H9 (cell line): ENCODE results near the gene SERPINE1. TPM values are rescaled to one million over a fixed set of nuclear protein-coding genes. Genes with fewer than 3 reads are reported as not detected.

Experiments used
- DNase-seq: peaks from one replicate; pipeline ENCODE4 v3.0.0-alpha.2; 2017
- H2AFZ ChIP-seq: one replicate; pipeline ENCODE4 v1.6.1; 2013; ENCODE audit warnings: mild to moderate bottlenecking, low read length, control low read depth, moderate library complexity
- H2AK5ac ChIP-seq: 2 replicates; pipeline ENCODE4 v1.6.1; 2013; ENCODE audit warnings: low read length, control low read depth, mixed read lengths; ENCODE audit not compliant: insufficient read length
- H2BK120ac ChIP-seq: one replicate; pipeline ENCODE4 v1.6.1; 2013; ENCODE audit warnings: low read depth, mild to moderate bottlenecking, low read length, control low read depth, inconsistent platforms; ENCODE audit not compliant: poor library complexity, severe bottlenecking
- H2BK12ac ChIP-seq: 2 replicates; pipeline ENCODE4 v1.6.1; 2013; ENCODE audit warnings: low read length, control low read depth, mixed read lengths, low read depth; ENCODE audit not compliant: insufficient read length
- H2BK15ac ChIP-seq: 2 replicates; pipeline ENCODE4 v1.6.1; 2013; ENCODE audit warnings: low read depth, low read length, control low read depth
- H2BK20ac ChIP-seq: one replicate; pipeline ENCODE4 v1.6.1; 2013; ENCODE audit warnings: low read depth, mild to moderate bottlenecking, low read length, control low read depth, inconsistent platforms; ENCODE audit not compliant: poor library complexity, severe bottlenecking
- H2BK5ac ChIP-seq: 2 replicates; pipeline ENCODE4 v1.6.1; 2013; ENCODE audit warnings: low read length, control low read depth, mixed read lengths; ENCODE audit not compliant: insufficient read length
- H3K14ac ChIP-seq: 2 replicates; pipeline ENCODE4 v1.6.1; 2013; ENCODE audit warnings: low read length, control low read depth; ENCODE audit not compliant: insufficient read depth
- H3K18ac ChIP-seq: 2 replicates; pipeline ENCODE4 v1.6.1; 2013; ENCODE audit warnings: low read depth, mild to moderate bottlenecking, mixed read lengths, low read length, control low read depth; ENCODE audit not compliant: insufficient read length
- H3K23ac ChIP-seq: 2 replicates; pipeline ENCODE4 v1.6.1; 2013; ENCODE audit warnings: low read length, control low read depth, mixed read lengths, low read depth; ENCODE audit not compliant: insufficient read length
- H3K23me2 ChIP-seq: 2 replicates; pipeline ENCODE4 v1.6.1; 2013; ENCODE audit warnings: low read depth, mild to moderate bottlenecking, mixed read lengths, low read length, control low read depth; ENCODE audit not compliant: insufficient read length, poor library complexity, severe bottlenecking
- H3K27ac ChIP-seq: 2 replicates; pipeline ENCODE4 v1.5.1; 2013; ENCODE audit warnings: low read length, control low read depth, mixed read lengths, low read depth; ENCODE audit not compliant: insufficient read length
- H3K27me3 ChIP-seq: 2 replicates; pipeline ENCODE4 v1.6.1; 2013; ENCODE audit warnings: low read length, control low read depth, inconsistent platforms; ENCODE audit not compliant: insufficient read depth
- H3K4ac ChIP-seq: 2 replicates; pipeline ENCODE4 v1.6.1; 2013; ENCODE audit warnings: low read depth, mild to moderate bottlenecking, control low read depth, inconsistent platforms, low read length, moderate library complexity
- H3K4me1 ChIP-seq: 2 replicates; pipeline ENCODE4 v1.6.1; 2013; ENCODE audit warnings: low read length, control low read depth, inconsistent platforms; ENCODE audit not compliant: insufficient read depth
- H3K4me2 ChIP-seq: 2 replicates; pipeline ENCODE4 v1.6.1; 2013; ENCODE audit warnings: low read length, control low read depth, mixed read lengths; ENCODE audit not compliant: insufficient read length, insufficient read depth
- H3K56ac ChIP-seq: 2 replicates; pipeline ENCODE4 v1.6.1; 2013; ENCODE audit warnings: low read depth, mild to moderate bottlenecking, mixed read lengths, low read length, control low read depth; ENCODE audit not compliant: insufficient read length
- H3K79me1 ChIP-seq: 2 replicates; pipeline ENCODE4 v1.6.1; 2013; ENCODE audit warnings: low read depth, mild to moderate bottlenecking, moderate library complexity, low read length, control low read depth, inconsistent platforms; ENCODE audit not compliant: insufficient read depth, poor library complexity, severe bottlenecking
- H3K79me2 ChIP-seq: 2 replicates; pipeline ENCODE4 v1.6.1; 2013; ENCODE audit warnings: low read length, control low read depth, inconsistent platforms; ENCODE audit not compliant: insufficient read depth
- H3K9ac ChIP-seq: 2 replicates; pipeline ENCODE4 v1.6.1; 2013; ENCODE audit warnings: low read length, control low read depth, mixed read lengths; ENCODE audit not compliant: insufficient read length; ENCODE audit errors: extremely low read depth
- H3K9me3 ChIP-seq: one replicate; pipeline ENCODE4 v1.6.1; 2013; ENCODE audit warnings: low read depth, low read length, inconsistent platforms; ENCODE audit not compliant: control insufficient read depth
- H3T11ph ChIP-seq: one replicate; pipeline ENCODE4 v1.6.1; 2013; ENCODE audit warnings: mild to moderate bottlenecking, low read length, control low read depth, inconsistent platforms
- H4K20me1 ChIP-seq: one replicate; pipeline ENCODE4 v1.6.1; 2013; ENCODE audit not compliant: control insufficient read depth, insufficient read length, insufficient read depth
- H4K5ac ChIP-seq: 2 replicates; pipeline ENCODE4 v1.6.1; 2013; ENCODE audit warnings: low read depth, mild to moderate bottlenecking, mixed read lengths, low read length, control low read depth; ENCODE audit not compliant: insufficient read length
- H4K8ac ChIP-seq: replicated peaks from 2 replicates; pipeline ENCODE4 v1.6.1; 2013; ENCODE audit warnings: low read length, control low read depth, mixed read lengths, low read depth; ENCODE audit not compliant: insufficient read length
- H4K91ac ChIP-seq: 2 replicates; pipeline ENCODE4 v1.6.1; 2013; ENCODE audit warnings: low read depth, mild to moderate bottlenecking, moderate library complexity, mixed read lengths, low read length, control low read depth; ENCODE audit not compliant: insufficient read length
- H3K27ac Mint-ChIP-seq, 3 experiments: 2 replicates in 2 of 3; 3 replicates in 1 of 3; pipeline ENCODE4 v1.8.0; 2020 to 2021; ENCODE audit warnings: mixed read lengths in 3 of 3, mild to moderate bottlenecking in 1 of 3, moderate library complexity in 1 of 3
- H3K27me3 Mint-ChIP-seq: 2 replicates; pipeline ENCODE4 v1.8.0; 2021; ENCODE audit warnings: low read depth, mild to moderate bottlenecking, moderate library complexity, mixed read lengths
- H3K36me3 Mint-ChIP-seq, 3 experiments: 2 replicates in 2 of 3; 3 replicates in 1 of 3; pipeline ENCODE4 v1.8.0; 2020 to 2021; ENCODE audit warnings: low read depth in 3 of 3, mixed read lengths in 3 of 3; ENCODE audit not compliant: insufficient read depth in 1 of 3
- H3K4me1 Mint-ChIP-seq, 2 experiments: 2 replicates each; pipeline ENCODE4 v1.8.0; 2020; ENCODE audit warnings: mixed read lengths in 2 of 2
- H3K4me3 Mint-ChIP-seq, 2 experiments: 2 replicates in 1 of 2; 3 replicates in 1 of 2; pipeline ENCODE4 v1.8.0; 2020 to 2021; ENCODE audit warnings: mild to moderate bottlenecking in 2 of 2, mixed read lengths in 2 of 2, moderate library complexity in 1 of 2
- H3K9me3 Mint-ChIP-seq, 2 experiments: 2 replicates in 1 of 2; 3 replicates in 1 of 2; pipeline ENCODE4 v1.8.0; 2020; ENCODE audit warnings: mild to moderate bottlenecking in 2 of 2, mixed read lengths in 2 of 2, moderate library complexity in 1 of 2
- CTCF ChIP-seq: fragments of 200-600 bp; sonication (generic); conservative IDR thresholded peaks from 3 replicates; pipeline ENCODE4 v1.8.0; 2021; ENCODE audit warnings: antibody characterized with exemption, mild to moderate bottlenecking
- WGBS: extraction: QIAGEN DNeasy Blood & Tissue Kit; methylation state at CpG from one replicate; pipeline ENCODE4 v1.1.7; 2013; ENCODE audit warnings: missing lambda C conversion rate, low lambda C conversion rate, mixed read lengths; ENCODE audit not compliant: insufficient read length; ENCODE audit errors: extremely low coverage; 5-methylcytosine and 5-hydroxymethylcytosine counted together
- total RNA-seq: library from RNA; stranded (reverse); gene quantifications from 2 replicates; pipeline ENCODE4 v1.2.1, GENCODE V29; 2021

SERPINE1 gene
- total RNA-seq, 1 experiment from 2014 or later, result 11.5 TPM

DNA sequence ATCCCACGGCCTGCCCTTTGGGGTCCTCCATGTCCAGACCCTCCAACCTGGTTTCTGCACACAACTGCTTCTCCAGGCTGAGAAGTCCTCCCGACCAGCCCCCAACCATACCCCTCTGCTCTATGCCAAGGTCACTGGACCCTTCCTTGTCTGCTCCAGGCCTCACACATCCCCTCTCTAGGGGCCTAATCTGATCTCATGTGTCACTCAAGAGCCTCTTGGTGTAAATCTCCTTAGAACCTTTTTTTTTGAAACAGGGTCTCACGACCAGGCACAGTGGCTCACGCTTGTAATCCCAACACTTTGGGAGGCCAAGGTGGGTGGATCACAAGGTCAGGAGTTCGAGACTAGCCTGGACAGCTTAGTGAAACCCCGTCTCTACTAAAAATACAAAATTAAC is 17.5 kb upstream of the SERPINE1 start:
- Histone ChIP-seq H4K8ac (no peak overlapping the region), H2BK5ac (no peak overlapping the region), H4K20me1 (no peaks in the 10 kb centered on the region), H3K18ac (no peak overlapping the region), H2BK120ac (no peak overlapping the region), H3K14ac (no peak overlapping the region), H2BK20ac (no peak overlapping the region), H3K23ac (no peak overlapping the region), H3K79me2 (no peaks in the 10 kb centered on the region), H3T11ph (no peak overlapping the region), H3K9ac (no peak overlapping the region), H4K91ac (no peak overlapping the region), H3K4me2 (no peak overlapping the region), H3K9me3 (no peaks in the 10 kb centered on the region), H3K79me1 (no peaks in the 10 kb centered on the region), H2AK5ac (no peak overlapping the region), H3K27ac (no peak overlapping the region), H2BK15ac (no peak overlapping the region), H2AFZ (no peak overlapping the region), H3K56ac (no peak overlapping the region), H3K27me3 (no peaks in the 10 kb centered on the region), H2BK12ac (no peak overlapping the region), H3K23me2 (no peaks in the 10 kb centered on the region), H3K4me1 (no peaks in the 10 kb centered on the region), H3K4ac (no peak overlapping the region), H4K5ac (no peak overlapping the region)
- 0 out of 7 replicates have a peak overlapping the region, but pooled peaks of 1 of the 3 experiments have one; percentile 29 for H3K27ac Mint-ChIP-seq
- no peak for DNase-seq
- peaks cover 3 to 5% of the 10 kb centered on the region in 2 experiments; a peak in 2 of 4 replicates for H3K4me1 Mint-ChIP-seq
- H3K9me3 Mint-ChIP-seq, result no peaks in the 10 kb centered on the region
- no peaks in the 10 kb centered on the region for H3K36me3 Mint-ChIP-seq
- no CpG with 5 or more reads among the region's 6 CpGs for WGBS
- no peaks in the 10 kb centered on the region for H3K27me3 Mint-ChIP-seq
- no peak overlapping the region for H3K4me3 Mint-ChIP-seq
- TF ChIP-seq CTCF, result no peak
